Fibroblast of lung (primary cell): ENCODE data around the gene CHRM5. TPM values are rescaled to one million over a fixed set of nuclear protein-coding genes. Genes with fewer than 3 reads are reported as not detected.

Experiments
- DNase-seq, 2 donors: peaks; one replicate each; pipeline versions ENCODE4 v3.0.0 to v3.0.0-alpha.2; 2010; ENCODE audit warnings: low read depth in 2 of 2
- H2AFZ ChIP-seq: 2 replicates; pipeline ENCODE4 v1.5.1; 2012; ENCODE audit warnings: low read length, control low read depth, inconsistent platforms
- H3K27ac ChIP-seq: 2 replicates; pipeline ENCODE4 v1.5.1; 2011; ENCODE audit warnings: low read length, control low read depth; ENCODE audit not compliant: insufficient read depth
- H3K27me3 ChIP-seq: 2 replicates; pipeline ENCODE4 v1.5.1; 2011; ENCODE audit warnings: mild to moderate bottlenecking, low read length; ENCODE audit not compliant: control insufficient read depth, insufficient read depth
- H3K36me3 ChIP-seq: 2 replicates; pipeline ENCODE4 v1.5.1; 2011; ENCODE audit warnings: low read length; ENCODE audit not compliant: control insufficient read depth, insufficient read depth
- H3K4me1 ChIP-seq: 2 replicates; pipeline ENCODE4 v1.5.1; 2011; ENCODE audit warnings: low read length; ENCODE audit not compliant: control insufficient read depth, insufficient read depth; ENCODE audit errors: extremely low read depth
- H3K4me2 ChIP-seq: 2 replicates; pipeline ENCODE4 v1.5.1; 2011; ENCODE audit warnings: low read length, control low read depth; ENCODE audit not compliant: insufficient read depth; ENCODE audit errors: extremely low read depth
- H3K4me3 ChIP-seq, 4 experiments: fragments of 200-600 bp in 1 of 4; sonication (generic) in 1 of 4; replicated peaks in 1 of 4; 2 replicates each; pipeline ENCODE4 v1.5.1; 2011 to 2016; ENCODE audit warnings: low read length in 4 of 4, low read depth in 3 of 4, mild to moderate bottlenecking in 3 of 4, control low read depth in 2 of 4, inconsistent platforms in 1 of 4, mixed read lengths in 1 of 4; ENCODE audit not compliant: insufficient read depth in 1 of 4; ENCODE audit errors: control extremely low read depth in 1 of 4
- H3K79me2 ChIP-seq: 2 replicates; pipeline ENCODE4 v1.5.1; 2012; ENCODE audit warnings: mild to moderate bottlenecking, low read length, inconsistent platforms; ENCODE audit not compliant: control insufficient read depth, insufficient read depth
- H3K9ac ChIP-seq: 2 replicates; pipeline ENCODE4 v1.5.1; 2011; ENCODE audit warnings: mild to moderate bottlenecking, low read length, control low read depth; ENCODE audit not compliant: insufficient read depth
- H3K9me3 ChIP-seq: 2 replicates; pipeline ENCODE4 v1.5.1; 2012; ENCODE audit warnings: low read depth, low read length; ENCODE audit not compliant: control insufficient read depth, insufficient read depth
- H4K20me1 ChIP-seq: 2 replicates; pipeline ENCODE4 v1.5.1; 2011; ENCODE audit warnings: low read length; ENCODE audit not compliant: control insufficient read depth, insufficient read depth; ENCODE audit errors: extremely low read depth
- EZH2 ChIP-seq: IDR thresholded peaks from 2 replicates; pipeline ENCODE4 v1.5.1; 2012; ENCODE audit warnings: low read length, control low read depth, mild to moderate bottlenecking; ENCODE audit errors: missing control alignments
- polyA plus RNA-seq, 2 donors: library from polyadenylated mRNA; depleted of rRNA in 1 of 2; stranded (reverse) in 1 of 2; unstranded in 1 of 2; fragments of >200 nt; gene quantifications; 2 replicates each; pipeline ENCODE4 v1.2.1, GENCODE V29; 2011 to 2012; ENCODE audit warnings: missing spikeins in 1 of 2
- total RNA-seq: library from RNA; depleted of rRNA; stranded (reverse); fragments of >200 nt; gene quantifications from 2 replicates; pipeline ENCODE4 v1.2.1, GENCODE V29; 2014
- TF ChIP-seq, protein P1 (sequence below), 2 donors: IDR thresholded peaks in 1 of 2; conservative IDR thresholded peaks in 1 of 2; 1 replicate in 1 of 2; 2 replicates in 1 of 2; pipeline ENCODE4 v1.5.1; 2011 to 2012; ENCODE audit warnings: low read length in 2 of 2, control low read depth in 1 of 2, inconsistent platforms in 1 of 2, low read depth in 1 of 2, mild to moderate bottlenecking in 1 of 2

CHRM5 gene
- total and polyA plus RNA-seq, 2 donors (not counting 1 experiment from before 2014, with no cell fraction given) = 0.03 TPM; not detected in 1

DNA sequence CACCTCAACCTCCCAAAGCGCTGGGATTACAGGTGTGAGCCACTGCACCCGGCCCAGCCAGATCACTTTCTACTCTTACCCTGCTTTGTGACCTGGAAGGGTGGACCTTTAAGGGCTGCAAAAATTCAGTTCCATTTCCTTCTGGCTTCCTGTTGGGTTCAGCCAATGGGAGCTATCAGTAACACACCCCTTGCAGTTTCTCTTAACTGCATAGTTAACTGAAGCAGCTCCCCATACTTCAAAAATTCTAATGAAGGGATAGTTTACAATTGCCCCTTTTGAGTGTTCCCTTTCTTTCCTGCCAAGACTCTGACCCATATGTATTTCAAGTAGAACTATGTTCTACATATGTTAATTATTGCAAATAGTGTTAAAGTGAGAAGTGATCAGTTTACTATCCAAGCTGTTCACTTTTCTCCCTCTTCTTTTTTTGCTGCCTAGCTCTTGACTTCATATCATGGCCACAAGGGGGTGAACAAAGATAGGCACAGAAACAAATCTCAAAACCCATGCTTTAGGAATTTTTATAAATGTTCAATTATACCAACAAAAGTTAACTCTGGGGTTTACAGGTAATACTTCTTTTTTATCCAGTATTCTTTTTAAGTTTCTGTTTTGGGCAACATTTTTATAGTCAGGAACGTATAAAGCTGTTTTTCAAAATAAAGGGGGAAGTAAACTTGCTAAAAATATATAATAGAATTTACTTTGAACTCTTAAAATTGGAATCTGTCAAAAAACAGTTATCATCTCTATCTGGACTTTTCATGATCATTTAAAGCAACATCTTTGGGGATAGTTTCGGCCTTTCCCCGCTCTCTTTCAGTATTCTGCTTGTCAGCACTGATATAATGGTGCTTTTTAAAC lies 141.7 kb downstream of the CHRM5 start:
- H3K4me2 ChIP-seq = no peak overlapping the region
- H3K9me3 ChIP-seq = no peaks in the 10 kb centered on the region
- no peaks in the 10 kb centered on the region for H3K79me2 ChIP-seq
- H3K36me3 ChIP-seq = no peaks in the 10 kb centered on the region
- H2AFZ ChIP-seq = no peak overlapping the region
- DNase-seq = peak; percentile 33 to 67
- no peak overlapping the region for H3K4me3 ChIP-seq
- no peak overlapping the region for H3K27ac ChIP-seq
- no peaks in the 10 kb centered on the region for H4K20me1 ChIP-seq
- H3K4me1 ChIP-seq = no peaks in the 10 kb centered on the region
- no peaks in the 10 kb centered on the region for H3K27me3 ChIP-seq
- TF ChIP-seq, protein P1, sequence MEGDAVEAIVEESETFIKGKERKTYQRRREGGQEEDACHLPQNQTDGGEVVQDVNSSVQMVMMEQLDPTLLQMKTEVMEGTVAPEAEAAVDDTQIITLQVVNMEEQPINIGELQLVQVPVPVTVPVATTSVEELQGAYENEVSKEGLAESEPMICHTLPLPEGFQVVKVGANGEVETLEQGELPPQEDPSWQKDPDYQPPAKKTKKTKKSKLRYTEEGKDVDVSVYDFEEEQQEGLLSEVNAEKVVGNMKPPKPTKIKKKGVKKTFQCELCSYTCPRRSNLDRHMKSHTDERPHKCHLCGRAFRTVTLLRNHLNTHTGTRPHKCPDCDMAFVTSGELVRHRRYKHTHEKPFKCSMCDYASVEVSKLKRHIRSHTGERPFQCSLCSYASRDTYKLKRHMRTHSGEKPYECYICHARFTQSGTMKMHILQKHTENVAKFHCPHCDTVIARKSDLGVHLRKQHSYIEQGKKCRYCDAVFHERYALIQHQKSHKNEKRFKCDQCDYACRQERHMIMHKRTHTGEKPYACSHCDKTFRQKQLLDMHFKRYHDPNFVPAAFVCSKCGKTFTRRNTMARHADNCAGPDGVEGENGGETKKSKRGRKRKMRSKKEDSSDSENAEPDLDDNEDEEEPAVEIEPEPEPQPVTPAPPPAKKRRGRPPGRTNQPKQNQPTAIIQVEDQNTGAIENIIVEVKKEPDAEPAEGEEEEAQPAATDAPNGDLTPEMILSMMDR (conservative IDR thresholded peaks at IDR 0.05 in 1 of 2, IDR thresholded peaks at IDR 0.05 in 1 of 2; ENCODE audit: low read depth in 1 of 2, low read length in 2 of 2) = peak; percentile 66 to 82
- no peak for TF ChIP-seq EZH2
- no peak overlapping the region for H3K9ac ChIP-seq

DNA sequence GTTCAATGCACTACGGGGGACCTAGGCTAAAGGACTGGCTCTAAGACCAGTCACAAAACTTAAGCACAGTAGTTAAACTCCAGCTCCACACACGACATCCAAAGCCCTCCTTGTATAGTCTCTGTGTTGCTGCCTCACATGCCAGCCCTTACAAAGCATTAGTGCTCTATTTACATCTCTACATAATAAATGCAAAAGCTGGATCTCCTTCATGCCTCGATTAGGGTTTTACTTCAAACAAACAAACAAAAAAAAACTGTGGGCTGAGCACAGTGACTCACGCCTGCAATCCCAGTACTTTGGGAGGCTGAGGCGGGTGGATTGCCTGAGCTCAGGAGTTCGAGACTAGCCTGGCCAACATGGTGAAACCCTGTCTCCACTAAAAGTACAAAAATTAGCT lies 143.2 kb downstream of the CHRM5 start:
- Histone ChIP-seq H3K4me2 (no peak overlapping the region), H3K9ac (no peak overlapping the region), H4K20me1 (no peaks in the 10 kb centered on the region), H3K9me3 (no peaks in the 10 kb centered on the region), H3K79me2 (no peaks in the 10 kb centered on the region), H3K36me3 (no peaks in the 10 kb centered on the region), H3K27me3 (no peaks in the 10 kb centered on the region), H2AFZ (peak overlapping the region; percentile 49), H3K27ac (no peak overlapping the region), H3K4me1 (no peaks in the 10 kb centered on the region), H3K4me3 (no peak overlapping the region)
- TF ChIP-seq, protein P1 (conservative IDR thresholded peaks at IDR 0.05 in 1 of 2, IDR thresholded peaks at IDR 0.05 in 1 of 2; ENCODE audit: low read depth in 1 of 2, low read length in 2 of 2) = no peak
- TF ChIP-seq EZH2 = no peak
- DNase-seq = no peak

DNA sequence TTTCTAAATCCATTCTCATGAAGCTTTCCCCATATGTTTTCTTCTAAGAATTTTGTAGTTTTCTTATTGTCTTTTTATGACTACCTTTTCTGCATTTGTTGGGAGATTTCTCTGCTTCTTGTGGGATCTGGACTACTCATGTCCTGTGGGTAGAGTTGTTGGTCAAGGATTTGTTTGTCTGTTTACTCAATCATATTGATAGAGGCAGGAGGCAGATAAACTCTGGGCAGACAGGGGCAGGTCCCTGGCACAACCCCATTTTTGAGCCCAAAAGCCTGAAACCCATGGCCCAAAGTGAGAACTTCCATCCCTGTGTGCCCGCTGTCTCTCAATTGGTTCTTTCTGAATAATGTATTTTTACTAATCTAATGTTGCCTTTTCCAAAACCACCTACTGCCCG lies 145.9 kb downstream of the CHRM5 start:
- H2AFZ ChIP-seq = no peak overlapping the region
- no peaks in the 10 kb centered on the region for H3K4me1 ChIP-seq
- DNase-seq = no peak
- H3K4me2 ChIP-seq = no peak overlapping the region
- no peaks in the 10 kb centered on the region for H3K9me3 ChIP-seq
- H3K27ac ChIP-seq = no peak overlapping the region
- H3K79me2 ChIP-seq = no peaks in the 10 kb centered on the region
- H4K20me1 ChIP-seq = no peaks in the 10 kb centered on the region
- H3K9ac ChIP-seq = no peak overlapping the region
- H3K36me3 ChIP-seq = no peaks in the 10 kb centered on the region
- no peak for TF ChIP-seq EZH2
- TF ChIP-seq, protein P1 (conservative IDR thresholded peaks at IDR 0.05 in 1 of 2, IDR thresholded peaks at IDR 0.05 in 1 of 2; ENCODE audit: low read depth in 1 of 2, low read length in 2 of 2) = no peak
- H3K4me3 ChIP-seq = no peak overlapping the region
- no peaks in the 10 kb centered on the region for H3K27me3 ChIP-seq
